Natural killer cell (primary cell): ENCODE results near the gene FOXP1. TPM values are rescaled to one million over a fixed set of nuclear protein-coding genes. Genes with fewer than 3 reads are reported as not detected.

ENCODE experiments used
- ATAC-seq, 3 donors: fragments of 150-1000 bp in 2 of 3; fragments of 200-7000 bp in 1 of 3; cut with Tn5 transposase; 1 replicate in 1 of 3; 2 replicates in 2 of 3; pipeline ENCODE4 v1.10.0; 2021; ENCODE audit warnings: mild to moderate bottlenecking in 2 of 3, moderate library complexity in 2 of 3
- DNase-seq, 2 donors: peaks; one replicate each; pipeline versions ENCODE4 v3.0.0 to v3.0.0-alpha.2; 2013 to 2021; ENCODE audit warnings: mixed read lengths in 1 of 2
- H3K27ac ChIP-seq: one replicate; pipeline ENCODE4 v1.5.1; 2013; ENCODE audit warnings: mild to moderate bottlenecking, low read length
- H3K27me3 ChIP-seq: one replicate; pipeline ENCODE4 v1.6.1; 2013; ENCODE audit warnings: low read length; ENCODE audit not compliant: control insufficient read depth, insufficient read depth
- H3K36me3 ChIP-seq: one replicate; pipeline ENCODE4 v1.6.1; 2013; ENCODE audit warnings: low read length; ENCODE audit not compliant: control insufficient read depth, insufficient read depth
- H3K4me1 ChIP-seq: one replicate; pipeline ENCODE4 v1.6.1; 2013; ENCODE audit warnings: low read length; ENCODE audit not compliant: control insufficient read depth, insufficient read depth
- H3K4me3 ChIP-seq: one replicate; pipeline ENCODE4 v1.5.1; 2013; ENCODE audit warnings: low read length
- H3K9me3 ChIP-seq: one replicate; pipeline ENCODE4 v1.6.1; 2013; ENCODE audit warnings: low read length; ENCODE audit not compliant: control insufficient read depth, insufficient read depth
- H3K27ac Mint-ChIP-seq, 2 donors: one replicate each; pipeline ENCODE4 v1.8.0; 2022; ENCODE audit warnings: mild to moderate bottlenecking in 2 of 2, mixed read lengths in 2 of 2, moderate library complexity in 1 of 2
- H3K27me3 Mint-ChIP-seq, 2 donors: one replicate each; pipeline ENCODE4 v1.8.0; 2022; ENCODE audit warnings: low read depth in 2 of 2, mixed read lengths in 2 of 2
- H3K36me3 Mint-ChIP-seq: one replicate; pipeline ENCODE4 v1.8.0; 2022; ENCODE audit warnings: mixed read lengths
- H3K4me1 Mint-ChIP-seq, 2 donors: one replicate each; pipeline ENCODE4 v1.8.0; 2022; ENCODE audit warnings: mixed read lengths in 2 of 2
- H3K4me3 Mint-ChIP-seq: one replicate; pipeline ENCODE4 v1.8.0; 2022; ENCODE audit warnings: mild to moderate bottlenecking, moderate library complexity, mixed read lengths
- H3K9me3 Mint-ChIP-seq, 2 donors: one replicate each; pipeline ENCODE4 v1.8.0; 2022; ENCODE audit warnings: mixed read lengths in 2 of 2
- WGBS: methylation state at CpG from one replicate; pipeline ENCODE4 v1.1.7; 2013; ENCODE audit warnings: missing lambda C conversion rate; ENCODE audit not compliant: insufficient coverage; 5-methylcytosine and 5-hydroxymethylcytosine counted together
- intact Hi-C: fragments of 100-400 bp; cut with micrococcal nuclease; formaldehyde crosslinking; loops from one replicate; pipeline ENCODE4 v1.14.2; 2022
- total RNA-seq, 4 donors: library from RNA; stranded (reverse); fragments of 120-200 nt in 1 of 4; gene quantifications; one replicate each; pipeline versions ENCODE4 v1.2.3 to v1.2.4, GENCODE V29; 2013 to 2022
- TF ChIP-seq, protein P1 (sequence below): fragments of 200-600 bp; IDR thresholded peaks from one replicate; pipeline ENCODE4 v1.8.0; 2022; ENCODE audit warnings: antibody characterized with exemption

The FOXP1 gene
- total RNA-seq, 3 donors from 2014 or later (not counting 1 experiment from before 2014, with no cell fraction given): 166 to 185 (median 166) TPM

DNA sequence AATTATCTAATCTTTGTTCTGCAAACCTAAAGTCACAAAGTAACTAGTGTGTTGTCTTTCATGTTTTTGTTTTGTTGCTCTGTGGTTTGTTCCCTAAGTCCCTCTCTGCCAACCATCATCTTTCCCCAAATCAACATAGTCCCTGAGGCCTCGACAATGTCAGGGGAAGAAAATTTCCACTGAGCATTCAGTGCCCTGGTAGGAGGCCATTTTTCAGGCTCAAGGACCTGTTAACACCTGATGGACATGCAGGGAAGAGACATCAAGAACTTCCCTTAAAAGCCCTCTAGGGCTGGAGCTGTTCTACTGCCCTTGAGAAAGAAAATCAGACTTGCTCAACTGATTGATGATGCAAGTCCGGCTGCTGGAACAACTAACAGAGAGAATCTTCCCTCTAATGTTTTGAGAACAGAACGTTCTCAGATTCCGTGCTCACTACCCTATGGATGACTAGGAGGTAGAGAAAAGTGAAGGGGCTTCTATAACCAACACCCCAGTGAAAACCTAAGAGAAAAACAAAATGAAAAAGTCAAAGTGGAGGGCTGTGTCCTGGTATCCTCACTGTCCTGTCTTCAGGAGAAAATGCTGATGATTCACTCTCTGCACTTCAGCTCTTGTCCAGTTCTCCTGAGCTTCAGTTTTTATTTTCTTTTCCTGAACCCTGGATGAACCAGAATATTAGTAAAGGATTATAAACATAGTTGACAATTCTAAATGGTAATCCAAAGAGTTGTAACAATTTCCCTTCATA lies 373.1 kb downstream of the FOXP1 start:
- H3K27ac Mint-ChIP-seq: no peak overlapping the region
- Histone ChIP-seq H3K9me3 (no peaks in the 10 kb centered on the region), H3K27ac (no peak overlapping the region), H3K36me3 (no peaks in the 10 kb centered on the region), H3K4me3 (no peak overlapping the region), H3K27me3 (no peaks in the 10 kb centered on the region), H3K4me1 (no peaks in the 10 kb centered on the region)
- no peaks in the 10 kb centered on the region for H3K9me3 Mint-ChIP-seq
- DNase-seq (no peak), ATAC-seq (no peak)
- intact Hi-C loops: no loop called here
- no peaks in the 10 kb centered on the region for H3K36me3 Mint-ChIP-seq
- TF ChIP-seq, protein P1, sequence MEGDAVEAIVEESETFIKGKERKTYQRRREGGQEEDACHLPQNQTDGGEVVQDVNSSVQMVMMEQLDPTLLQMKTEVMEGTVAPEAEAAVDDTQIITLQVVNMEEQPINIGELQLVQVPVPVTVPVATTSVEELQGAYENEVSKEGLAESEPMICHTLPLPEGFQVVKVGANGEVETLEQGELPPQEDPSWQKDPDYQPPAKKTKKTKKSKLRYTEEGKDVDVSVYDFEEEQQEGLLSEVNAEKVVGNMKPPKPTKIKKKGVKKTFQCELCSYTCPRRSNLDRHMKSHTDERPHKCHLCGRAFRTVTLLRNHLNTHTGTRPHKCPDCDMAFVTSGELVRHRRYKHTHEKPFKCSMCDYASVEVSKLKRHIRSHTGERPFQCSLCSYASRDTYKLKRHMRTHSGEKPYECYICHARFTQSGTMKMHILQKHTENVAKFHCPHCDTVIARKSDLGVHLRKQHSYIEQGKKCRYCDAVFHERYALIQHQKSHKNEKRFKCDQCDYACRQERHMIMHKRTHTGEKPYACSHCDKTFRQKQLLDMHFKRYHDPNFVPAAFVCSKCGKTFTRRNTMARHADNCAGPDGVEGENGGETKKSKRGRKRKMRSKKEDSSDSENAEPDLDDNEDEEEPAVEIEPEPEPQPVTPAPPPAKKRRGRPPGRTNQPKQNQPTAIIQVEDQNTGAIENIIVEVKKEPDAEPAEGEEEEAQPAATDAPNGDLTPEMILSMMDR: no peak
- 72% methylated on average over 2 of the region's 4 CpGs for WGBS
- H3K4me1 Mint-ChIP-seq: peaks cover 6 to 10% of the 10 kb centered on the region in 2 donors
- H3K4me3 Mint-ChIP-seq: no peak overlapping the region
- no peaks in the 10 kb centered on the region for H3K27me3 Mint-ChIP-seq

GRCh38 chr3:71208211-71209095 lies 375.1 kb downstream of the FOXP1 start:
- H3K27me3 ChIP-seq: no peaks in the 10 kb centered on the region
- no peaks in the 10 kb centered on the region for H3K36me3 Mint-ChIP-seq
- TF ChIP-seq, protein P1: no peak
- WGBS: 66% methylated on average over 6 of the region's 6 CpGs
- H3K27me3 Mint-ChIP-seq: no peaks in the 10 kb centered on the region
- no peaks in the 10 kb centered on the region for H3K4me1 ChIP-seq
- H3K4me3 ChIP-seq: no peak overlapping the region
- H3K27ac ChIP-seq: no peak overlapping the region
- no peaks in the 10 kb centered on the region for H3K9me3 Mint-ChIP-seq
- H3K9me3 ChIP-seq: no peaks in the 10 kb centered on the region
- intact Hi-C loops: no loop called here
- H3K4me3 Mint-ChIP-seq: no peak overlapping the region
- no peak for DNase-seq
- ATAC-seq: peak in 1 of 3 donors; percentile 32
- no peak overlapping the region for H3K27ac Mint-ChIP-seq
- H3K36me3 ChIP-seq: no peaks in the 10 kb centered on the region
- peaks cover 6 to 17% of the 10 kb centered on the region in 2 donors for H3K4me1 Mint-ChIP-seq

DNA sequence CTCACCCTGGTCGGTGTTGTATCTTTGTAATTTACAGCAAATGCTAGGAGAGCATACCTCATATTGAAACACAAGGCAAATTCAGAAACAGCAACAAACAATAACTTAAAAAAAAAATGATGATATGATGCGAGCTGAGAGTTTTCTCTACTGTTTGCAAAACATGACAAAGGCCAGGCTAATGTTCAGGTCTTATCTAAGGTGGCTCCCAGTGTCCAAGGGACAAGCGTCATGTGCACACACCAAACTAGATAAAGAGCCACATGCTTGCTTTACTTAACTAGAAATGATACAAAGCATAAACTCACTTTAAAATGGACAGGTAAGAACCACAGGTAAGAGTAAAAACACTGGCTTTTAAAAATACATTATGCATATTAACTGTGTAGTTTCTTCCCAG lies 375.9 kb downstream of the FOXP1 start:
- no peak overlapping the region for H3K4me3 ChIP-seq
- no peaks in the 10 kb centered on the region for H3K27me3 ChIP-seq
- no peaks in the 10 kb centered on the region for H3K4me1 ChIP-seq
- no peaks in the 10 kb centered on the region for H3K9me3 ChIP-seq
- intact Hi-C loops: no loop called here
- Mint-ChIP-seq H3K4me1 (peaks cover 6 to 17% of the 10 kb centered on the region in 2 donors), H3K36me3 (no peaks in the 10 kb centered on the region), H3K9me3 (no peaks in the 10 kb centered on the region), H3K27ac (no peak overlapping the region), H3K4me3 (no peak overlapping the region), H3K27me3 (no peaks in the 10 kb centered on the region)
- TF ChIP-seq, protein P1: no peak
- DNase-seq (no peak), ATAC-seq (no peak)
- no peaks in the 10 kb centered on the region for H3K36me3 ChIP-seq
- H3K27ac ChIP-seq: no peak overlapping the region
- 100% methylated on average over 3 of the region's 3 CpGs for WGBS
